CD4-positive, alpha-beta T cell treated with Interferon gamma for 1 hour (primary cell): ENCODE data around the gene RASD2.

Experiments
- DNase-seq: peaks from one replicate; pipeline ENCODE4 v3.0.0-alpha.2; 2020

Gene RASD2

DNA sequence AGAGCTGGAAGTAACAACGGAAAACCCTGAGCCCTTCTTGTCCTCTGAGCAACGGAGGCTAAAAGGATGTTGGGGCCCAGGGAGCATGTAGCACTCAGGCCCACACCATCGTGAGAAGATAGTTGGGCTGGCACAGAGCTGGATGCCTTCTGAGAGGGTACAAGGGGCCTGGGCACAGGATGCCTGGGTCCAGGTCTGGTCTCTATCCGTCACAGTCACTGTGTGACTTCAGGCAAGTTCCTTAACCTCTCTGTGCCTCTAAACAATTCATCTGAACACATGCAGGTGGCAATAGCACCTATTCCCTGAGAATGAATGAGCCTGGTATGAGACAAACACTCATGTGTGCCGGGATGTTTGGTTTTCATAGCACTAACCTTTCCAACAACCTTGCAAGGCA is 47.3 kb downstream of the RASD2 start:
- no peak for DNase-seq

DNA sequence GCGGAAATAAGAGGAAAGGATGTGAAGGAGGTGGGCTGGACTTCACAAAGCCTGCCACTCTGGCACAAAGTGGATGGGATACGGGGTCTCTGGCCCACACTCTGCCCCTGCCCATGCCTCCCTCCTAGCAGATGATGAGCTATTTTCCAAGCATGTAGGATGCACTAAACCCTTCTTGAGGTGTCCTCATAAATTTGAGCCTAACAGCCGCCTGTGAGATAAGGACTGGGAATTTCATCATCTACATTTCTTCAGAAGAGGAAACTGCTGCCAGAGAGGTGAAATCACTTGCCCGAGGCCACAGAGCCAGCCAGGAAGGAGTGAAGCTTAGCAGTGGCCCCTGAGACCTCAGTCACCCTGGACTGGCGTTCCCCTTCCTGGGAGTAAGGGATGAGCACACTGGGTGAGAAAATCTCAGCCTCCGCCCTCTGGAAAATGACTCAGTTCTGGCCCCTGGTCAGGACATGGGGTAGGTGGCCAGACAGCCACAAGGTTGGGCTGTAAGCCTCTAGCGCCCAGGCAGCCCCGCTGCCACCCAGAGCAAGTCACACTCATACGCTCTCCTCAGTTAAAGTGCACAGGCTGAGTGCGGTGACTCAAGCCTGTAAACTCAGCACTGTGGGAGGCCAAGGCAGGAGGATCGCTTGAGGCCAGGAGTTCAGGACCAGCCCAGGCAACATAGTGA is 48.6 kb downstream of the RASD2 start:
- DNase-seq, result peak; percentile 68

DNA sequence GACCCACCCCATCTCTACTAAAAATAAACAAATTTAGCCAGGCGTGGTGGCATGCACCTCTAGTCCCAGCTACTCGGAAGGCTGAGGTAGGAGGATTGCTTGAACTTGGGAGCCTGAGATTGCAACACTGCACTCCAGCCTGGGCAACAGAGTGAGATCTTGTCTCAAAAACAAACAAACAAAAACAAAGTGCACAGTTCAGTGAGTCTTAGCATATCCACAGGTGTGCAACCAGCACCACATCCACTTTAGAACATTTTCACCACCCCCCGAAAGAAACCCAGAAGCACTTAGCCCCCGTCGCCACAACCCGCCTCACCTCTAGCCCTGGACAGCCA is 49.1 kb downstream of the RASD2 start:
- no peak for DNase-seq

DNA sequence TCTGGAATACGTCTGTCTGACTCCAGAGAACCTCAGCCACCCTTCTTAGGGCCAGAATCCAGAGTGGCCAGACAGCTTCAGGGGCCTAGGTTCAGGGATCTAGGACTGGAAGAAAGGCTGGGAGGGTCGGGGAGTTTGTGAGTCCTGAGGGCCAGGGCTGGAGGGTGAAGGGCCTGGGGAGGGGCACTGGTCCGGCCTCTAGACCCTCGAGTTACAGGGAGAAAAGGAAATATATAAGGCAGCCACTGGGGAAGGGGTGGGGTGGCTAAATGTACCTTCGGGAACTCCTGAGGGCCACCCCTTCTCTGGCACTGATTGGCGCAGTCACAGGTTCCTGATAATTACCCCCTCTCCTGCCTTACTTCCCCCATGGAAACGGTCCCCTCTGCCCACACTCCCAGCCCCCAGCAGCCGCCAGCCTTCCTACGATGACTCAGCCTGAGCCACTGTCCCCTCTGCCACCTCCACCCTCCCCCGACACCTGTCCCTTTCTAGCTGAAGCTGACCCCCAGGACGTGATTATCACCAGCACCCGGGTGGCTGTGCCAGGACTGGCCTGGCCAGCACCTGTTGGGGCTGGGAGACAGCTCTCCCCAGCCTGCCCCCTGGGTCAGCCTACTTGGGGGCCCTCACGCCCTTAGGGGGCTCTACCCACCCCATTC is 50.1 kb downstream of the RASD2 start:
- DNase-seq, result no peak

DNA sequence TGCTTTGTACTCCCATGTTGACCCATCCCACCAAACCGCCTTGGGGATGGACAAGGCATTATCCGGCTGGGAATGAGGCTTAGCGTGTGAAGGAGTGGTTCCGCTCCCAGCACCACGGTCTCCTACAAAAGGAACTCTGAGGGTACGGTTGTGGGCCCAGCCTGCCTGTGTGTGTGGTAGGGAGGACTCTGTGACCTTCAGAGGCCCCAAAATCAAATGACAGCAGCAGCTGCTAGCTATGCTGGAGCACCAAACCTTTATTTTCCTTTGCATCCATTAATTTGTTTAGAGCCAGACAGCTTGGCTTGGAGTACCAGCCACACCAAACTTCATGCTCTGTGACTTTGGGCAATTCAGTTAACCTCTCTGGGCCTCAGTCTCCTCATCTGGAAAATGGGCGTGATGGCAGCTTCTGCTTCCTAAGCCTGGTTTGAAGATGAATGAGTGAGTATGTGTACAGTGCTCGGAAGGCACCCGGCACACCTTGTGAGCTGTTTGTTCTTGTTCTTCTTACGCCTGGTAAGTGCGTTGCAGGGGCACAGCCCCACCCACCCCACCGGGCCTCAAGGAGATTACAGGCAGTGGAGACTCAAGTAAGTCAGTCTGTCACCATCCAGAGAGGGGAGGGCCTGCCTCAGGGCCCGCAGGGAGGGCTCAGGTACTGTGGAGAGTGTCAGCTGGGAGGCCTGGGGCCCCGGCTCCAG is 51.2 kb downstream of the RASD2 start:
- DNase-seq, result no peak

DNA sequence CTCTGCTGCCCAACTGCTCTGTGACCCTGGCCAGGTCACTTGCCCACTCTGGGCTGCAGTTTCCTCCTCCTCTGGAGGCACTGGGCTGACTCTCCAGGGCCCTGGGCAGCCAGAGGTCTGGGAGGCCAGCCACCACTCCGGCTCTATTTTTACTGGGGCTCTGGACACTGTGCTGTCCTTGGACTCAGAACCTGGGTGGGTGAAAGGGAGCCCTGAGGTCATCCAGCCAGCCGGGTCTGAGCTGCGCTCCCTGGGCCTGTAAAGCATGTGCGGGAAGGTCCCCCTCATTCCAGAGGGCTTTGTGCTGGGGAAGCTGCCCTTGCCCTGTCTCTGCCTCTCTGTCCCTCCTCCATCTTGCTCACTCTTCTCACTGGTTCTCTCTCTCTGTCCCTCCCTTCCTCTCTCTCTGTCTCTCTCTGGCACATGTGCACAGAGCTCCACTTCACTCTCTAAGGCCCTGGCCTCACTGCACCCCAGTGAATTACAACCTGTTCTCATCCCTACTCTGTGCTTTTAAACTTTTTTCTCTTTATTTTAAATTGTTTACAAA is 51.9 kb downstream of the RASD2 start:
- no peak for DNase-seq

DNA sequence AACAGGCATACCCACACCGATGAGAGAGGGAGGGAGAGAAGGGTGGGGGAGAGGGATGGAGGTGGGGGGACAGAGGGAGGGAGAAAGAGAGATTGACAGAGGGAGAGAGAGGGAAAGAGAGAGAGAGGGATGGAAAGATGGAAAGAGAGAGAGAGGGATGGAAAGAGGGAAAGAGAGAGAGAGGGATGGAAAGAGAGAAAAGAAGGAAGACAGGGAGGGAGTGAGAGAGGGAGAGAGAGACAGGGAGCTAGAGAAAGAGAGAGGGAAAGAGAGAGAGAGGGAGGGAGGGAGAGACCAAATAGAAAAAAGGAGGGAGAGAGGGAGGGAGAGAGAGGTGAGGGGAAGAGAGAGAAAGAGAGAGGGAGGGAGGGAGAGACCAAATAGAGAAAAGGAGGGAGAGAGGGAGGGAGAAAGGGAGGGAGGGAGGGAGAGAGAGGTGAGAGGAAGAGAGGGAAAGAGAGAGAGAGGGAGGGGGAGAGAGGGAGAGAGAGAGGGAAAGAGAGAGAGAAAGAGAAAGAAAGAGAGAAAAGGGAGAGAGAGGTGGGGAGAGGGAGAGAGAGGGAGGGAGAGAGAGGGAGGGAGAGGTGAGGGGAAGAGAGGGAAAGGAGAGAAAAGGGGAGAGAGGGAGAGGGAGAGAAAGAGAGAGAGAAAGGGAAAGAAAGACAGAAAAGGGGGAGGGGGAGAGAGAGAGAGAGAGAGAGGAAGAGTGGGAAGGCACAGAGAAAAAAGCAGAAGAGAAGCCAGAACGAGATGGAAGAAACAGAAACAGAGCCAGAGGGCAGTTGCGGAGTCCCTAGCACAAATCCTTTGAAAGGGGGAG is 52.6 kb downstream of the RASD2 start:
- no peak for DNase-seq

DNA sequence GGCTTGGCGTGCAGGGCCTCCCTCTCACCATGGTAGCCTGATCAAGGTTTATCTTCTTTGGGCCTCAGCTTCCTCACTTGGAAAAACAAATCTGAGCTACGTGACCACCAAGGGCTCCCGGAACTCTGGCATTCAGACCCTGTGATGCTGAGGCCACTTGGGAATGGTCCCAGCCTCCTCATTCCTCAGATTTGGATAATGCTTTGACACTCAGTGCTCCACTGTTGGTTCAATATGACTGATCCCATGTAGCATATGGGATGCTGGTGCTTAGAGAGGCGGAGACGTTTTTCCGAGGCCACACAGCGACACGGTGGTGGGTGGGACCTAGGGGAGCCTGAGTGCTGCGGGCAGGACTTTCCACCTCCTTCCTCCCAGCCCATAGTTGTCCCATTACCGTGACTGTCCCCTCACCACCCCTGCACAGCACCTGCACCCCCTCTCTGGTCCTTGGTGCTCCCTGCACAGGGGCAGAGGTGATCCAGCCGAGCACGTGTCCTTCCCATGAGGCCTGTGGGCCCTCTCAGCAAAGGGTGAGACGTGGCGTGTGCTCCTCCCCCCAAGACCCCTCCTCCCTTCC is 53.4 kb downstream of the RASD2 start:
- DNase-seq, result no peak

DNA sequence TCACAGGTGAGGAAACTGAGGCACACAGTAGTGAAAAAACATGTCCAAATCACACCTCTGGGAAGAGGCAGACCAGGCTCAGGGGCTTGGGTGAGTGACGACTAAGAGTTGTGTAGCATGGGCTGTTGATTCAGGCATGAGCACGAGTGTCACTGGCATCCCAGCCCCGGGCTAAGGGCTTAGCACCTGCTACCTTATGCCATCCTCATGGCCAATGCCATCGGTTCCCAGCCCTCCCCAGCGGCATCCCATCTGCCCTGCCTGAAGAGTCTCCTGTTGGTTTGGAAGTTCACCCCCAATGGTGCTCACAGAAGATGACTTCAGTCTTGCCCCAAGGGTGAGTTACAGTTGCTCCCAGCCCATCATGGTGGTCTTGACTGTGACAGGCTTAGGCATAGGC is 54.1 kb downstream of the RASD2 start:
- DNase-seq, result no peak

DNA sequence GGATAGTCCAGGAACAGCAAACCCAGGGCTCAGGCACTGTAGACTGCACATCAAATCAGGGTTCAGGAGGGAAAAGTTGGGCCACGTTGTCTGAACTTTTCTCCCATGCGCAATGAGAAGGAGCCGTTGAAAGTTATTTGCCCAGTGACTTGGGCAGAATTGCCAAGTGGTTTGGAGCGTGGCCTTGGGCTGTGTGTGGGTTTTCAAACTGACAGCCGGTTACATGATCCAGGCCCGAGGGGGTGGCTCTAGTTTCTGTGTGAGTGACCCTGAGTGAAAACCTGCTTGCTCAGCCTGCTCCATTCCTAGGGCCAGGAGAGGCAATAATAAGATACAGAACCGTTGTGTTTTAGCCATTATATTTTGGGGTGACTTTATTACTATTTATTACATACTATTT is 56.2 kb downstream of the RASD2 start:
- DNase-seq, result no peak

DNA sequence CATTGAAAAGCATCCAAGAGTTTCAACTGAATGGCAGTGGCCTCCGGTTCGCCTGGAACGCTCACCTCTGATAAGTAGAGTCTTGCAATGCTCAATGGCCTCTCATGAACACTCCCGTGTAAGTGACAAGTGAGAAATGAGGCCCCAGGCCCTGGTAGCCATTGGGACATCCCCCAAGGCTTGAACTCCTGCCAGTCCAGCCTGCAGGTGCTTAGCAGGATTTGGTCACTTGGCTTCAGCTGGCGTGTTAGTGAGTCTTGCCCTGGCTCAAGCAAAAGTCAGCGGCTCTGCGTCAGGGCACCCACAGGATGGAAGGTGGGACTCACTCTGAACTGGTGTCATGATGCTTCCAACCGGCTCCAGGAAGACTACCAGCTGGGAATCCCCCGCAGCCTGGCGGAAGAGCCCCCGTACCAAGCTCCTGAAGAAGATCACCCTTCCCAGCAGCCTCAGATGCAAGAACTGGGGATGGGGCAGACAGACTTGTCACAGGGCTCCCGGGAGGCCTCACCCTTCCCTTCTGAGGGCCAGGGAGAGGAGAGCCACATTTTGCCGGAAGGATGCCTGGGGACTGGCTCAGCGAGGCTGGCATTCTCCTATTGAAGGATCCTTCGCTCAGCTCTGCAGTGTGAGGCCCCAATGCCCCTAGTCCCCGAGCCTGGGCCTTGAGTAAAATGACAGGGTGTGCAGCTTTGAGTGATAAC is 57.2 kb downstream of the RASD2 start:
- DNase-seq, result no peak

DNA sequence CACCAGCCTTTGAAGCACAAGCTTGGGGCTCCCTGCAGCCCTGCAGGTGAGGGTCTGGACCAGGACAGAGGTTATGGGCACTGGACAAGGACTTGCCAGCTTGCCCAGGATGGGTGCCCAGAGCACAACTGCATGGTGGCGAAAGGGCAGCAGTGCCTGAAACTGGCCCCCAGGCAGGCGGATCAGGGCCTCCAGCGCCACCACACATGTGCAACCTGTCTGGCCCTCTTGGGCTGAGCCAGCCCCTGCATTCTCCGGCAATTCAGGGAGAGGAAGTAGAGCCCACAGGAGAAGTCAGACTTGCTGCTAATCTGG is 57.7 kb downstream of the RASD2 start:
- DNase-seq, result no peak

DNA sequence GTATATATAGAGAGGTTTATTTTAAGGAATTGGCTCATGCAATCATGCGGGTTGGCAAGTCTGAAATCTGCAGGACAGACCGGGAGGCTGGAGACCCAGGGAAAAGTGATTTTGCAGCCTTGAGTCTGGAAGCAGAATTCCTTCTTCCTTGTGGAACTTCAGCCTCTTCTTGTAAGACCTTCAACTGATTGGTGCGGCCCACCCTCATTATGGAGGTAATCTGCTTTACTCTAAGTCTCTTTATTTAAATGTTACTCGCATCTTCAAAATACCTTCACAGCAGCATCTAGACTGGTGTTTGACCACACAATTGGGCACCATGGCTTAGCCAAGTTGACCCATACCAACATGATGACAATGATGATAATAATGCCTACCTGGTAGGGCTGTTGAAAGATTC is 58.7 kb downstream of the RASD2 start:
- DNase-seq, result no peak

DNA sequence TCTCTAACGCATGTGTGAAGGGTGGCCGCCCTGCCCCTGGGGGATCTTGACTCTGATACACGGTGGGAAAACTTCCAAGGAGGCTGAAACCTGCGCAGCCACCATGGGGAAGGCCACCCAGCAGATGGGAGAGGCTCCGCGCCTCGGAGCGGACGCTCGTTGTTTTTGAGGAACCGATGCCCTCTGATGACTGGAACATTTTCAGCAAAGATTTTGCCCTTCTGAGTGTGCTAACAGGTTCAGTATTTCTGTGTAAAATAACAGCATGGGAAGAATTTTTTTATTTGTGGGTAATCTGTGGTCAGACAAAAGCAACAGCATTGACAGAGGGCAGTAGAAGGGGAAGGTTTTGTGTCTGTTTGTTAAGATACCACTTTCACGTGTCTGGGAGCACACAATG is 59.8 kb downstream of the RASD2 start:
- no peak for DNase-seq

DNA sequence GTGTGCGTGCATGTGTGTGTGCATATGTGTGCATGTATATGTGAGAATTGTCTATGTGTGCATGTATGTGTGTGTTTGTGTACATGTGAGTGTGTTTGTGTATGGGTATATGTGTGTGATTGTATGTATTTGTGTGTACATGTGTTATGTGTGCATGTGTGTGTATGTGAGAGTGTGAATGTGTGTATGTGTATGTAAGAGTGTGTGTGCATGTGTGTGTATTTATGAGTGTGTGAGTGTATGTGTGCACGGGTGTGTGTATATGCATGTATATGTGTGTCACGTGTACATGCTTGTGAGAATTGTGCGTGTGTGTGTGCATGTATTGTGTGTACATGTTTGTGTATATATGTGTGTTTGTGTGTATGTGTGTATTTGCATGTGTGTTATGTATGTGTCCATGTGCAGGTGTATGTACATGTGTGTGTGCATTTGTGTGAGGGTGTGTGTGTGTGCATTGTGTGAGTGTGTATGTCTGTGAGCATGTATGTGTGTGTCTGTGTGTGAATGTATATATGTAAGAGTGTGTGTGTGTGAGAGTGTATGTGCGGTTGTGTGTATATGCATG is 60.5 kb downstream of the RASD2 start:
- DNase-seq, result no peak

DNA sequence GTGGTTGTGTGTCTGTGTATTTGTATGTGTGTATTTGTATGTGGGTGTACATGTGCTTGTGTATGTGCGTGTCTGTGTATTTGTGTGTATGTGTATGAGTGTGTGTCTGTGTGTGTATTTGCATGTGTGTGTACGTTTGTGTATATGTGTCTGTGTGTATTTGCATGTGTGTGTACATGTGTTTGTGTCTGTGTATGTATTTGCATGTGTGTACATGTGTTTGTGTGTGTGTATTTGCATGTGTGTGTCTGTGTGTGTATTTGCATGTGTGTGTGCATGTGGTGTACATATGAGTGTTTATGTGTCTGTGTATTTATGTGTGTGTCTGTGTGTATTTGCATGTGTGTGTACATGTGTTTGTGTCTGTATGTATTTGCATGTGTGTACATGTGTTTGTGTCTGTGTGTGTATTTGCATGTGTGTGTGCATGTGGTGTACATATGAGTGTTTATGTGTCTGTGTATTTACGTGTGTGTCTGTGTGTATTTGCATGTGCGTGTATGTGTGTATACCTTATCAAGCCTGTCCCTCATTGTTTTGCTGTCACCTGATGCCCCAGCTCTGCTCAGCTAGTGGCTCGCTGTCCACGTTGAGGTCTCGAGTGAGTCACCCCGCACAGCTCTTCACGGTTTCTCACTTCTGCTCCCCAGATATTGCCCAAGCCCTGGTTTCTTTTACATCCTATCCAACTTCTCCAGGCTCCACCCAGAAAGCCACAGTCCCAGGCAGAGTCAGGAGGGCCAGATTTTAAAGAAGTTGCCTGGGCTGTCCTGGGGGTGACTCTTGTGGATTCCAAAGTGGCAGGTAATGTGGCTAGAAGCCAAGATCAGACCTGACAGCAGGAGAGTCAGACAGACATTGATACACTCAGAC is 61.3 kb downstream of the RASD2 start:
- peak; percentile 61 for DNase-seq
